NCI-H187 treated with DMSO at 0.1 percent for 48 hours (cell line): Measurements from ENCODE around the gene NKAIN2.
"Not testable (repeated sequence)": the region's sequence is repeated elsewhere in the genome, so short reads cannot be mapped to it uniquely, and the experiment has no call there.

Experiments
- DNase-seq: peaks from one replicate; lab custom pipeline; 2025; lab: John Stamatoyannopoulos, UW

The NKAIN2 gene

DNA sequence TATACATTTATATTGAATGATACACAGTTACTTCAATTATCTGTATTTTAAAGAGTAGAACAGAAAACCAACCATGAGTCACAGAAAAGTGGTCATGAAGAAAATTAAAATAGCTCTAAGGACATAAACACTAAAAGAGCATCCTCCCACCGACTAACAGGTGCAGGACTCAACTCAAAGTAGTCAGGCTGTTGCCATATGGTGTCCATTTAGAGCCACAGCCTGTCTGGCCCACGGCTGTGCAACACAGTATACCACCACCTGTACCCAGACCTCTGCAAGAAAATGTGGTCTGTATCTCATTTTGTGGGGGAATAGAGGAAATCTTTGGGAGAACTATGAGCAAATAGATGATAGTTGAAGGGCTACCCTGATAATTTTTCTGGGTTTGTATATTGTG is 708.8 kb downstream of the NKAIN2 start:
- no peak for DNase-seq

DNA sequence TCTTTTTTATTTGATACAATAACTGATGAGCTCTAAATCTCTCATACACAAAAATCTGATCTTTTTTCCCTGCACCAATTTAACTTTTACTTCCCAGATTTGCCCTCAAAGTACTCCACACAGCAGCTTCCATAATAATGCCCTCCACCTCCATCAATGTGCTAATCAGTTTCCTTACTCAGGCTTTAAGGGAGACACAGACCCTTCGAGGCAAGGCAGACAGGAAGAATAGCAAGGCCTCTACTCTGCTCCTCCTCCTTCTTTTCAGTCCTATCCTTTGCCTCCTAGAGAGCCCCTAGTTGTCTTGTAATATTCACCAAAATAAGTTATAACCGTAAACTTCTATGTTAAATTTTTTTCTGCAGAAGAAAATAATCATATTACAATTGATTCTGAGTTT is 713.7 kb downstream of the NKAIN2 start:
- DNase-seq = no peak

DNA sequence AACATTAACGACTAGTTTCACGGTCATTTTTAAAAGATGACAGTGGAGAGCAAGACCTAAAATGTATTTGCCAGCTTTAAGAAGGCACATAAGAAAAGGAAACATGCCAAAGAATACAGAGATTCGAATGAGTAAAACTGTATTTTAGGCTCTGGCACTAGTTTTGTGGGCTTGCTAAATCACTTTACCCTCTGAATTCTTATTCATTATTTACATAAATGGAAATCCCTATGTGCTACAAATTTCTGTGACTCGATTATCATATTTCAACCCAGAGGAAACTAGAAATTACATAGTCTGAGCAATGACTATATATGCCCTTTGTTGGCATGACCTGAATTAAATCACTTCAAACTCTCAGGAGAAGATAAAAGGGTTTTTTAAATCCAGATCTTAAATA is 716.8 kb downstream of the NKAIN2 start:
- DNase-seq = no peak

DNA sequence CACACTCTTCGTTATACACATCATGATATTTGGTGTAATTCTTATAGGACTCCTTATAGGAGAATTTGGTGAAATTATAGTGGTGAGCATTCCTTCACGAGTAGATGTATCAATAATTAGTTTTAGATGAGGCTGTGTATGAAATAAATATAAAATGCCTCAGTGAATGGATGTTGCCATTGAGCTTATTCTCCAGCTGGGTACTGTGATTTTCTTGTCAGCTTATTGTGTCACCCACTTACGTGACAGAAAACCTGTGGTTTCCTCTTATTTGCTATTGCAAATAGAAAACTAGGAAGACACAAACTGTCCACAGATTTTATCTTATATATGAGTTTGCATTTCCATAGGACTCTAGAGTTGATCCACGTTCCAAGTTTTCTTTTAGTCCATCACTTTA is 718.7 kb downstream of the NKAIN2 start:
- DNase-seq = no peak

DNA sequence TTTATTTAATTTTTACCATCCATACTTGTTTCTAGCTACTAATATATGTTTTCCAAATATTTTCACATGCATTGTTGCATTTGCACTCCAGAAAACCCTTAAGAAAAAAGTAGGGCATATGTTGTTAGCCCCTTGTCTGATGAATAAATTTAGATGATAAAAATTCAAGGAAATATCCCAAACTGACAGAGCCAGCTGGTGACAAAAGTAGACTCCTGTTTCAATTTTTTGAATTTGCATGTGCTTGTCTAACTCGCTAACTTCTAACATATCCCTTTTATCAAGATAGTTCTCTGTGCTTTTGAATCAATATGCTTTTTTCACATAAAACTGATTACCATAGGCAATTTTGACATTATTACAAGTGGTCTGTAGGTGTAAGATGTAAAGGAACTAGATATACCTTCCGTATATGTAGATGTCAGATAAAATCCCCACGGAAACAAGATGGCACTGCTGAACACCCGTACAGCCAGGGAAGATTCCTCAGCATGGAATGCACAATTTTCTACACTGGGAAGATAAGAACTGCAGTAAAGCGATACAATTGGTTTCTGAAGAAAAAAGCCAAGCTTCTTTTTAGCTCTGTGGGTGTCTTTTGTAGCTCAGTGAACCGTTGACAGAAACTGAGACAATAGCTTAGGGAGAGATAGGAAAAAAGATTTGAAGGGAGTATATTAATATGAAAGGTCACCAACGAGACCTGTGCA is 721.0 kb downstream of the NKAIN2 start:
- no peak for DNase-seq

DNA sequence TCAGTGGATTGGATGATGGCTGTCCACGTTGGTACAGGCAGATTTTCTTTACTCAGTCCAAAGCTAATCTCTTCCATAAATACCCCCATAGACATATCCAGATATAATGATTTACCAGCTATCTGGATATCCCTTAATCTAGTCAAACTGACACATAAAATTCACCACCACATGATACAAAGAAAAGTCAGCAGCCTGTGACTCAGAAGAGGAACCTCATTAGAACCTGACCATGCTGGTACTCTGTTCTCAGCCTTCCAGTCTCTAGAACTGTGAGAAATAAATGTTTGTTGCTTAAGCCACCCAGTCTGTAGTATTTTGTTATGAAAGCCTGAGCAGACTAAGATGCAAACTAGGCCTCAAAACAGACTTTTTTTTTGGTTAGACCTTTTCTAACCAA is 727.3 kb downstream of the NKAIN2 start:
- DNase-seq = no peak

DNA sequence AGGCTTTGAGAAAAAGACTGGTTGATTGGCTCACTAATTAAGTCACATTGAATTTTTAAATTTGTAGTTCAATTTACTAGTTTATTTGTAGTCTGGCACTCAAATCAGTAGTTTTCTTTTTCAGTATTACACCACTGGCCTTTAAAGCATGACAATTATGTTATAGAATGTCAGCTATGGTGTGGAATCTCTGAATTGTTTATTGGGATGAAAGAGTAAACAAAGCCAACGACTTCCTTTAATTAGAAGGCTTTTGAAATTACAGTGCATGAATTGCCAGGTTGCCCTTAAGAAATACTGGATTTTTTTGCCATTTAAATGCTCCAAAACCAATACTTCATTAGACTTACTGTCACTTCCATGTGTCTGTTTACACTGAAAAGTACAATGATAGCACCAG is 731.6 kb downstream of the NKAIN2 start:
- DNase-seq = no peak

DNA sequence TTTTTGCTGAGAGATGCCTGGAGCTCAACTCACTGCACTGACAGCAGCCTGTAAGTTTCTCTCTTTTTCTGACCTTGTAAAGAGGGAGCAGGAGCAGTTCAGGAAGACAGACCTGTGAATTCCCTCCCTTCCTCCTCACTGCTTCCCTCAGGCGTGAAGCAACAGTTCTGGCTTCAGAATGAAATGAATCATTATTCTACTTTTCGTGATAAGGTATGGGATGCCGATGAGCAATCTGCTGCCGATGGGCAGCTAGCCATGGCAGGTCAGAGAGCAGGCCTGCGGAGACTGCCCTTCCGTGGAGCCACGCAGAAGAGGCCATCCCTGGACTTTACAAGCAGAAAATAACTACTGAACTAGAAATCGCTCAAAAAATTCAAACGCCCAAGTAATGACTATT is 732.1 kb downstream of the NKAIN2 start:
- no peak for DNase-seq

DNA sequence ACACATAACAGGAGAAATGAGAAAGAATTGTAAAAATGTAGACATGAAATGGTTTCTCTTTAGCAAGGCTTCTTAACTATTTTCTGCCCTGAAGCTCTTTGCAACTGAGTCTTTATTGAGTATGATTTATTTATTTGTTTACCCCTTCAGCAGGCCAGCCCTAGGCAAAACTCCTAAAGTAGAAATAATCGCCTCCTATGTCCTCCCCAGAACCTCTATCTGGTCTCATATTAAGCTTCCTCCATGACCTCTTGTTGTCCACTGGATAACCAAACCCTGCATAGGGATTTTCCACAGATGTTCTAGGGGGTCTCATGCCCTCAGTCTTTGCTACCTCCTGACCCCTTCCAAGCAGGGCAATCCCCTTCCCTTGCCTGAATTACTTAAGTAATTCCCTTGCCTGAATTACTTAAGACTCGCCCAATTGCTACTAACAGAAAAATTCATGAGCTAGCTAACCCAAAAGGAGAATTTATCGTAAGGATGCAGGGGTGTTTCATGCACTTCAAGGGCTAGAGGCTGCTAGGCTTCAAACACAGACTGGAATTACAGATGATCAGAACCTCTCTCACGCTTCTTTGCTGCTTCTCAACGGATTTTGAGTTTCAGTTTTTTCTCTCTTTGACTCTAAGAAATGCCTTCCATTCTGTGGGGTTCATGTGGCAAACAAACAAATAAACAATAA is 732.6 kb downstream of the NKAIN2 start:
- DNase-seq = no peak

DNA sequence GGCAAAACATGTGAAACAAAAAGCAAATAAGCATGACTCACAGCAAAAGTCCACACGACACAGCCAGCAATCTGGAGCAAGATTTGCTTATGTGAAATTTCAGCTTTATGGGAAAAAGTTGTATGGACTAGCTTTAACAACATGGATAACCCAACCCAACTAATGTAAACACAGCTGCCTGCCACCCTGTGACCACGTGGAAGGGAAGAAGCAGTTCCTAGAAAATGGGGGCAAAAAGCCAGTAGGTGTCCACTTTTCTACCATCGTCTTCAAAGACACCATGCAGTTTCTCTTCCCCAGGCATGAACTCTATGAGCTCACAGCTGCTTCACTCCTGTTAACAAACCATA is 733.2 kb downstream of the NKAIN2 start:
- DNase-seq = no peak

DNA sequence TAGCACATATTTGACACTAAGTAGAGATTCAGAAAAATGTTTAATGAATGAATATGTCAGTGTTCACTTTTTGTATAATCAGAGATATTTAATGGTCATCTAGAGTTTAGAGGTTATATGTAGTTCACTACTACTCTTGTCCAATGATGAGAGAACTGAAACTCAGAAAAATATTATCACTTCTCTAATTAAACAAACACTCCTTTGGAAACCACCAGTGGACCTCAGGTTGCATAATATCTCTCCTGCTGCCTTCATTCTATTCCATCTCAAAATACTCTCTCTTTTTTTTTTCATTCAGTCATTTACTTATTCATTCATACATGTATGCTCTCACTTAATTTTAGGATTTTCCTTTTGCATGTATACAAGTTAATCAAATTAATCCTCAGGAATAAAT is 735.4 kb downstream of the NKAIN2 start:
- no peak for DNase-seq

DNA sequence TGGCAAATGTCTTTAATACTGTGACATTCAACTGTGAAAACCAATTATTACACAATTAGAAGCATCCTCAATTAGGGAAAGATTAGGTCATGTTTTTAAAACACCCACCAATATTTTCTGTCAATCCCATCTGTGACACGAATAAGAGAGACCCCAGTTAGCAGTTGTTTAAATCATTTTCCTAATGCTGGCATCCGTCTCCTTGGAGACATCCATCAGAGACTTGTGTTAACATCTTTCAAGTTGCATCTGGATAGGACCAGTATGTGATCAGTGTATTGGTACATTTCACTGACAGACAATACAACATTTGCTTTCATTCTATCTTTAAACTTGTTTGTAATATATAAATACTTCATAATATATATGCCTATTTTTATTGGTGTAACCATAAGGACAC is 737.9 kb downstream of the NKAIN2 start:
- no peak for DNase-seq

DNA sequence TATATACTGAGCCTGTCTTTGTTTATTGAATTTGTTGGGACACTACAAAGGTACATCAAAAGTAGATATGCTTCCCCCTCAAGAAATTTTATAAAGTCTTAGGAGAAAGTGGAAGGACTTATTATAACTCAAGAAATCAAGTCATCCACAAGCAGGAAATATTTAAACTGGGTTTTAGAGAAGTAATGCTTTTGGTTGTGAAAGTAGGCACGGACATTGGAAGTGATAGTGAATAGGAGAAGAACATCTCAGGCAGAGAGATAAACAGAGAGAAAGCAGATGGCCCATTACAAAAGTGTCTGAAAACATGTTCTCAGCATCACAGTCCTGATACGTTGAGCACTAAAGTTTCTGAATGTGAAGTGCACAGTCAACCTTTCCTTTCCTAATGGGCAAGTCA is 742.9 kb downstream of the NKAIN2 start:
- no peak for DNase-seq

DNA sequence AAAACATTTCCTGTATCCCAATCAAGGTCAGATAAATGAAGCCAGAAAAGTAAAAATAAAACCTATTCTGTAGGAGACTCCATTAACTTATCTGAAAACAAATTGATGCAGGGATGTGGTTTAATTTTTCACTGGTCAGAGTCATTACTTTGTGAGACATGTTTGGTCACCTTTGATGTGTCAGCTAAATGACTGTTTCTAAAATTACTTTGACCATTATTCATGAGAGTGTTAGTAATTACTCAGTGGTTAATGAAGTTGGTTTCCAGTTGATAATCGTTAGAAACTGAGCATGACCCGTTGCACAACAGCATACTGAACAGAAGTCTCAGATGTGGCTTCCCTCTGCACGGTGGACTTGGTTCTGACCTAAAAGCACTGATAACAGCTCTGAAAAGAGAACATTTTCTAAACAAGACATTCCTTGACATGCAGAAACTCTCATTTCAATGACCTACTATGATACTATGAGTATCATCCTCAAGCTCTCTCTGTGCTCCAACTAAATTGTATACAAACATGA is 748.1 kb downstream of the NKAIN2 start:
- no peak for DNase-seq

DNA sequence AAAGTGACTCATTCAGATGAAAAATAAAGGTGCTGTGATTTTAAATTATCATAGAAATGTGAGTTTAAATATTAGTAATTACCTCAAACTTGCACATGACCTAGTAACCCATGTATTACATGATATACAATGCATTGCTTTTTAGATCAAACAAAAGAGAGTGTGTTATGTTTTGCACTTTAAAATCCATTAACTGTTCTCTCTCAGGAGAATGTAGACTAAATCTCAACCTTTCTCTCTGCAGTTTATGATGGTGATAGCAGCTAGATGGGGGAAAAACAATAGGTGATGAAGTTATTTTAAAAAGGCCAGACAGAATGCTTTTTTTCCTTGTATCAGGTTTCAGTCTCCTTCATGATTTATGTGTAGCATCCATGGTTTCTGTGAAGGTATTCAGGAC is 754.2 kb downstream of the NKAIN2 start:
- DNase-seq = no peak

DNA sequence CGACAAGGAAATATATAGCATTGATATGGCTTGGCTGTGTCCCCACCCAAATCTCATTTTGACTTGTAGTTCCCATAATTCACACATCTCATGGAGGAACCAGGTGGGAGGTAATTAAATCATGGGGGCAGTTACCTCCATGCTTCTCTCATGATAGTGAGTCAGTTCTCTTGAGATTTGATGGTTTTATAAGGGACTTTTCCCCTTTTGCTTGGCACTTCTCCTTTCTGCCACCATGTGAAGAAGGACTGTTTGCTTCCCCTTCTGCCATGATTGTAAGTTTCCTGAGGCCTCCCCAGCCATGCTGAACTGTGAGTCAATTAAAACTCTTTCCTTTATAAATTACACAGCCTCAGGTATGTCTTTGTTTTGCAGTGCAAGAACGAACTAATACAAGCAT is 756.4 kb downstream of the NKAIN2 start:
- not testable (repeated sequence) for DNase-seq

DNA sequence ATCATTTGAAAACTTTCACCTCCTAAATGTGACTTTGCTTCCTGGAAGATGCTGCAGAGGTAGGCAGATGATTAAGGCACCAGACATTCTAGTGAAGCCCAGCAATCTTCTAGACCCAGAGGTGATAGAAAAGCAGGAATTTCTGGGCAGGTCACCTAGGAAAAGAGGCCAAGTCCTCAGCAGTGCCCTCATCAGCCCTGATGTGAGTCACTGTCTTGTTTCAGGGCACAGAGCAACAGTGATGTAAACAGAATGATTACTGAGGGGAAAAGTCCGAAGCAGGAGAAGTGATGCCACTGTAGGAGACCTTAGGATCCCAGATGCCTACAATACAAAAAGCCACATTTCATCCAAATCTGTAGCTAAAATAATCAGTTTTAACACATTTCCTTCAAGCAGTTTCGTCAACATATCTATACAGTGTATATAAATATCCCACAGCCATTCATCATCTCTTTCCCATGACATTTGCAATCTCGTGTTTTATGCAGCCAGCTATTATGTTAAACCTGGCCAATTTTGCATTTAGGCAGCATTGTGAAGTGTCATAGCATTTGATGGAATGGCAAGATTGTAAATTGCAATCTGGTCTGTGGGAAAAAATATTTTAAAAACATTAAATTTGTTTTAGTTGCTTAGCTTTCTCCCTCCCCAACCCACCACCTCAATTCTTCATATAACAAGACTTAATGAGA is 757.4 kb downstream of the NKAIN2 start:
- no peak for DNase-seq

DNA sequence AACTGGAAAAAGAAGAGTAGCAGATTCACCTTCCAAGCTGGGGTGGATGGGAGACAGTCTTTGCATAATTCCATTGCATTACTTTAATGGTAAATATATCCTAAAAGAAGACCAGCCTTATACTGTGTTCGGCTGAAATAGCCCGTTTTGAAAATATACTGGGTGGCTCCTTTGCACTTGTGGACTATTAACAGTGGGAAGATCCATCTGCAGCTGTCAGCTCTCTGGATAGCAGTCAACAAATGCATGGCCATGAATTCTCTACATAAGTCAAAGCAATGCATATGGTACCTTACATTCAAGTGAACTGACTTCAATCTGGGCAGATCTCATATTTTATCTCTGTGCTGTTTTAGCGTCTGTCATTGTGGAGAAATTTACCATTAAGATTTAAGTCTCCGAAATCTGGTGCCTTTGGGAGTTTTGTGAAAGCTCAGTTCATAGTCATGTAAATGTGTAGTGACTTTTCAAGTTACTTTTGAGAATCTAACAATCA is 758.0 kb downstream of the NKAIN2 start:
- DNase-seq = no peak

DNA sequence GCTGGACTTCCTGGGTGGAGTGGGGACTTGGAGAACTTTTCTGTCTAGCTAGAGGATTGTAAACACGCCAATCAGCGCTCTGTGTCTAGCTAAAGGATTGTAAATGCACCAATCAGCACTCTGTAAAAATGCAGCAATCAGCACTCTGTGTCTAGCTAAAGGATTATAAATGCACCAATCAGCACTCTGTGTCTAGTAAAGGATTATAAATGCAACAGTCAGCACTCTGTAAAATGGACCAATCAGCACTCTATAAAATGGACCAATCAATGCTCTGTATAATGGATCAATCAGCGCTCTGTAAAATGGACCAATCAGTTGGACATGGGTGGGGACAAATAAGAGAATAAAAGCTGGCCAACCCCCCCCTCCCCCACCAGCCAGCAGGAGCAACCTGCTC is 760.5 kb downstream of the NKAIN2 start:
- DNase-seq = not testable (repeated sequence)

DNA sequence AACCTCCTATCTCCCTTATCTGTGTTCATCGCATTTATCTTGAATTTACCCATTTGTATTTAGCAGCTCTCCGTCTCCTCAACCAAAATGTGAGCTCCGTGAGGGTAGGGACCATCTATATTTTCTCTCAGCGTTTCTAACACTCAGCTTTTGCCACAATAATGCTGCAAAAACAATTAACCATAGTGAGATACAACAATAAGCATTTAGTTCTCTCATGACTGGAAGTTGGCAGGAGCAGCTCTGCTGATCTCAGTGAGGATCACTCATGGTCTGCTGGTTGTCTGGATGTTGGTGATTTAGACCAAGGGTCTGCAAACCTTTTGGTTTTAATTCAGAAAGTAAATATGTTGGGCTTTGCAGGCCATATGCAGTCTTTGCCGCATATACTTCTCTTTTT is 763.7 kb downstream of the NKAIN2 start:
- DNase-seq = no peak

DNA sequence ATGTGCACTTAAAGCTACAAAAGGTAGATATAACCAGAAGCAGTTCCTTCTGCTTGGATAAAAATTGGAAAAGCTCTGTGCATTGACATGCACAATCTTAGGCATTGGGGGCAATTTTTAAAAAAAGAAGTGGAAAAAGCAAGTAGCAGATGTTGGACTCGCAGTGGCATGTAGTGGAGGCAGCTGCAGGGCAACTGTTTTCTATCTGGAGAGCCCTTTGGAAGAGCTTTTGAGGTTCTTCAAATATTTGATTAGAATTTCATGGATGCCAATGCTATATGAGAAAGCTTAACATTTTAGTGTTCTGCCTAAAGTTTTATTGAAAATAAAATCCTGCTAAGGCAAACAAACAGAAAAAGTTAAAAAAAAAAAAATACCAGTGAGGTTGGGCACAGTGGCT is 770.3 kb downstream of the NKAIN2 start:
- DNase-seq = peak; percentile 83

DNA sequence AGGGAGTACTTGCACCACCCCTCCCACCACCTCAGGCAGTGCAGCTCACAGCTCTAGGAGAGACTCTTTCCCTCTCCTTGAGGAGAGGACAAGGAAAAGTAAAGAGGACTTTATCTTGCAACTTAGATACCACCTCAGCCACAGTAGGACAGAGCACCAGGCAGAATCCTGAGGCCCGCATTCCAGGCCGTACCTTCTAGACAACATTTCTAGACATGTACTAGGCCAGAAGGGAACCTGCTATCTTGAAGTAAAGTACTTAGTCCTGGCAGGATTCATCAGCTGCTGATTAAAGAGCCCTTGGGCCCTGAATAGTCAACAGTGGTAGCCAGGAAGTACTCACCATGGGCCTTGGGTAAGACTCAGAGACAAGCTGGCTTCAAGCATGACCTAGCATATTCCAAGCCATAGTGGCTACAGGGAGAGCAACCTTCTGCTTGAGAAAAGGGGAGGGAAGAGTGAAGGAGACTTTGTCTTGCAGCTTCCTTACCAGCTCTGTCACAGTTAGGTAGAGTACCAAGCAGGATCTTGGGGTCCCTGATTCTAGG is 774.1 kb downstream of the NKAIN2 start:
- no peak for DNase-seq

DNA sequence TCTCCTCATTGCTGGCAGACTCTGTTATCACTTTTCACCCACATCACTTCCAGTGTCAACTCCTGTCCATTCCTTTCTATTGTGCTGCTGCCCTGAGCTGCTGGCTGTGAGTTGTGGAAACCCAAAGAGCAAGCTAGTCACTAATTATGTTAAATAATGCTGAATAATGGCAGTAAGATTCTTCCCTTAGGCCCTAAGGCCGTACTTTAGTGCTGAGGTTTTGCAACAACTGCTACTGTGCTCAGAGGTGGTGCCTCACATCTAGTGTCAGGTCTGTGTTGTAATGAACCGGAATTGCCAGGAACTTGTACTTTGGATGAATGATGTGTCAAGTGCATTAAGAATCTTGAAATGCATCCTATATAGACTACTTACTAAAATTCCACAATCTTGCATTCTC is 786.3 kb downstream of the NKAIN2 start:
- DNase-seq = no peak
